OCI-LY3 (cell line): ENCODE results near the gene SLC7A5.

Experiments used
- H2AFZ ChIP-seq: fragments of 200-600, 300-600 bp; shearing (Covaris generic); 2 replicates; pipeline ENCODE4 v1.6.0; 2014; ENCODE audit warnings: antibody characterized with exemption, low read depth, low read length
- H3K27ac ChIP-seq: fragments of 200-600, 300-600 bp; sonication (generic); 2 replicates; pipeline ENCODE4 v1.5.1; 2014; ENCODE audit warnings: mild to moderate bottlenecking, low read length, moderate library complexity, mixed read lengths
- H3K27me3 ChIP-seq: fragments of 200-600, 300-600 bp; sonication (generic); 2 replicates; pipeline ENCODE4 v1.6.1; 2014; ENCODE audit warnings: low read depth, low read length, mixed read lengths
- H3K36me3 ChIP-seq: fragments of 200-600, 300-600 bp; sonication (generic); replicated peaks from 2 replicates; pipeline ENCODE3; 2014; ENCODE audit warnings: low read depth, low read length, mixed read lengths
- H3K4me1 ChIP-seq: fragments of 300-600, 200-600 bp; sonication (generic); 2 replicates; pipeline ENCODE4 v1.6.1; 2014; ENCODE audit warnings: low read length, mixed read lengths
- H3K4me2 ChIP-seq: fragments of 200-600, 300-600 bp; sonication (generic); 2 replicates; pipeline ENCODE4 v1.6.1; 2014; ENCODE audit warnings: low read length, mixed read lengths
- H3K4me3 ChIP-seq: fragments of 300-600, 200-600 bp; sonication (generic); 2 replicates; pipeline ENCODE4 v1.5.1; 2014; ENCODE audit warnings: antibody characterized with exemption, mild to moderate bottlenecking, low read length, moderate library complexity
- H3K79me2 ChIP-seq: fragments of 300-600, 200-600 bp; shearing (Covaris generic); 2 replicates; pipeline ENCODE4 v1.6.1; 2014; ENCODE audit warnings: mild to moderate bottlenecking, low read length, mixed read lengths
- H3K9ac ChIP-seq: fragments of 300-600, 200-600 bp; shearing (Covaris generic); 2 replicates; pipeline ENCODE4 v1.6.0; 2014; ENCODE audit warnings: mild to moderate bottlenecking, low read length, moderate library complexity
- H3K9me3 ChIP-seq: fragments of 200-600, 300-600 bp; shearing (Covaris generic); 2 replicates; pipeline ENCODE4 v1.6.1; 2014; ENCODE audit warnings: low read length, mixed read lengths; ENCODE audit not compliant: insufficient read depth
- H4K20me1 ChIP-seq: fragments of 200-600, 300-600 bp; sonication (generic); 2 replicates; pipeline ENCODE4 v1.6.1; 2016; ENCODE audit warnings: low read length, mixed read lengths; ENCODE audit not compliant: insufficient read depth
- CTCF ChIP-seq: fragments of 200-600, 300-600 bp; sonication (generic); IDR thresholded peaks from 2 replicates; pipeline ENCODE4 v1.5.1; 2014; ENCODE audit warnings: antibody characterized with exemption, low read length, low read depth
- EZH2phosphoT487 ChIP-seq: fragments of 200-600 bp; shearing (Covaris generic); IDR thresholded peaks from 2 replicates; pipeline ENCODE4 v1.6.1; 2018; ENCODE audit warnings: antibody characterized with exemption, mixed run types, low read depth

Gene SLC7A5

GRCh38 chr16:87808108-87808507 lies 61.2 kb downstream of the SLC7A5 start:
- Histone ChIP-seq H3K27ac (peak overlapping the region; percentile 99), H4K20me1 (no peaks in the 10 kb centered on the region), H3K27me3 (no peaks in the 10 kb centered on the region), H3K4me2 (peak overlapping the region; percentile 98; the same call in 1 of the 2 replicates), H3K36me3 (peaks cover 9% of the 10 kb centered on the region), H3K9me3 (peaks cover 6% of the 10 kb centered on the region; the same call in 1 of the 2 replicates), H3K9ac (peak overlapping the region; percentile 69), H3K4me3 (peak overlapping the region; percentile 61; the same call in 1 of the 2 replicates), H3K4me1 (peaks cover 78% of the 10 kb centered on the region), H3K79me2 (no peaks in the 10 kb centered on the region), H2AFZ (no peak overlapping the region)
- TF ChIP-seq EZH2phosphoT487 (no peak), CTCF (no peak)

- Histone ChIP-seq H4K20me1 (no peaks in the 10 kb centered on the region), H3K9ac (peak overlapping the region; percentile 69), H3K4me2 (peak overlapping the region; percentile 98), H2AFZ (peak overlapping the region; percentile 12; the same call in 1 of the 2 replicates), H3K79me2 (no peaks in the 10 kb centered on the region), H3K27me3 (no peaks in the 10 kb centered on the region), H3K27ac (peak overlapping the region; percentile 99), H3K36me3 (peaks cover 9% of the 10 kb centered on the region), H3K4me3 (peak overlapping the region; percentile 71), H3K9me3 (peaks cover 7% of the 10 kb centered on the region; the same call in 1 of the 2 replicates), H3K4me1 (peaks cover 89% of the 10 kb centered on the region)
- TF ChIP-seq CTCF: no peak
- no peak for TF ChIP-seq EZH2phosphoT487
Observed at GRCh38 chr16:87806641-87807546, 62.4 kb downstream of the SLC7A5 start.

GRCh38 chr16:87806261-87806640 lies 63.1 kb downstream of the SLC7A5 start:
- H3K36me3 ChIP-seq: peaks cover 9% of the 10 kb centered on the region
- peak overlapping the region; percentile 99 for H3K27ac ChIP-seq
- peak overlapping the region; percentile 71 for H3K4me3 ChIP-seq
- H4K20me1 ChIP-seq: no peaks in the 10 kb centered on the region
- 0 out of 2 replicates have a peak overlapping the region, but pooled peaks have one; percentile 12 for H2AFZ ChIP-seq
- H3K79me2 ChIP-seq: no peaks in the 10 kb centered on the region
- peak overlapping the region; percentile 98 for H3K4me2 ChIP-seq
- H3K4me1 ChIP-seq: peaks cover 85% of the 10 kb centered on the region
- H3K27me3 ChIP-seq: no peaks in the 10 kb centered on the region
- peak overlapping the region; percentile 69 for H3K9ac ChIP-seq
- H3K9me3 ChIP-seq: peaks cover 7% of the 10 kb centered on the region; the same call in 1 of the 2 replicates
- TF ChIP-seq CTCF: no peak
- TF ChIP-seq EZH2phosphoT487: no peak

- no peaks in the 10 kb centered on the region for H4K20me1 ChIP-seq
- H3K9ac ChIP-seq: no peak overlapping the region; the same call in 1 of the 2 replicates
- no peaks in the 10 kb centered on the region for H3K79me2 ChIP-seq
- peak overlapping the region; percentile 67; the same call in 1 of the 2 replicates for H3K4me2 ChIP-seq
- no peak overlapping the region for H2AFZ ChIP-seq
- peaks cover 7% of the 10 kb centered on the region; the same call in 1 of the 2 replicates for H3K9me3 ChIP-seq
- no peak overlapping the region for H3K4me3 ChIP-seq
- H3K4me1 ChIP-seq: peaks cover 61% of the 10 kb centered on the region
- TF ChIP-seq CTCF (no peak), EZH2phosphoT487 (no peak)
- no peaks in the 10 kb centered on the region for H3K27me3 ChIP-seq
- H3K27ac ChIP-seq: peak overlapping the region; percentile 81
- peaks cover 9% of the 10 kb centered on the region for H3K36me3 ChIP-seq
Observed at GRCh38 chr16:87803385-87803784, 65.9 kb downstream of the SLC7A5 start.
